Vein endothelial cell (primary cell): ENCODE results near the gene MEPCE. TPM values are rescaled to one million over a fixed set of nuclear protein-coding genes. Genes with fewer than 3 reads are reported as not detected.

Experiments
- total RNA-seq: library from RNA; depleted of rRNA; stranded (reverse); fragments of >200 nt; gene quantifications from 2 replicates; pipeline ENCODE4 v1.2.3, GENCODE V29; 2012

The MEPCE gene, protein sequence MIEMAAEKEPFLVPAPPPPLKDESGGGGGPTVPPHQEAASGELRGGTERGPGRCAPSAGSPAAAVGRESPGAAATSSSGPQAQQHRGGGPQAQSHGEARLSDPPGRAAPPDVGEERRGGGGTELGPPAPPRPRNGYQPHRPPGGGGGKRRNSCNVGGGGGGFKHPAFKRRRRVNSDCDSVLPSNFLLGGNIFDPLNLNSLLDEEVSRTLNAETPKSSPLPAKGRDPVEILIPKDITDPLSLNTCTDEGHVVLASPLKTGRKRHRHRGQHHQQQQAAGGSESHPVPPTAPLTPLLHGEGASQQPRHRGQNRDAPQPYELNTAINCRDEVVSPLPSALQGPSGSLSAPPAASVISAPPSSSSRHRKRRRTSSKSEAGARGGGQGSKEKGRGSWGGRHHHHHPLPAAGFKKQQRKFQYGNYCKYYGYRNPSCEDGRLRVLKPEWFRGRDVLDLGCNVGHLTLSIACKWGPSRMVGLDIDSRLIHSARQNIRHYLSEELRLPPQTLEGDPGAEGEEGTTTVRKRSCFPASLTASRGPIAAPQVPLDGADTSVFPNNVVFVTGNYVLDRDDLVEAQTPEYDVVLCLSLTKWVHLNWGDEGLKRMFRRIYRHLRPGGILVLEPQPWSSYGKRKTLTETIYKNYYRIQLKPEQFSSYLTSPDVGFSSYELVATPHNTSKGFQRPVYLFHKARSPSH
- total RNA-seq, result 43.3 and 59.4 TPM in 2 replicates

DNA sequence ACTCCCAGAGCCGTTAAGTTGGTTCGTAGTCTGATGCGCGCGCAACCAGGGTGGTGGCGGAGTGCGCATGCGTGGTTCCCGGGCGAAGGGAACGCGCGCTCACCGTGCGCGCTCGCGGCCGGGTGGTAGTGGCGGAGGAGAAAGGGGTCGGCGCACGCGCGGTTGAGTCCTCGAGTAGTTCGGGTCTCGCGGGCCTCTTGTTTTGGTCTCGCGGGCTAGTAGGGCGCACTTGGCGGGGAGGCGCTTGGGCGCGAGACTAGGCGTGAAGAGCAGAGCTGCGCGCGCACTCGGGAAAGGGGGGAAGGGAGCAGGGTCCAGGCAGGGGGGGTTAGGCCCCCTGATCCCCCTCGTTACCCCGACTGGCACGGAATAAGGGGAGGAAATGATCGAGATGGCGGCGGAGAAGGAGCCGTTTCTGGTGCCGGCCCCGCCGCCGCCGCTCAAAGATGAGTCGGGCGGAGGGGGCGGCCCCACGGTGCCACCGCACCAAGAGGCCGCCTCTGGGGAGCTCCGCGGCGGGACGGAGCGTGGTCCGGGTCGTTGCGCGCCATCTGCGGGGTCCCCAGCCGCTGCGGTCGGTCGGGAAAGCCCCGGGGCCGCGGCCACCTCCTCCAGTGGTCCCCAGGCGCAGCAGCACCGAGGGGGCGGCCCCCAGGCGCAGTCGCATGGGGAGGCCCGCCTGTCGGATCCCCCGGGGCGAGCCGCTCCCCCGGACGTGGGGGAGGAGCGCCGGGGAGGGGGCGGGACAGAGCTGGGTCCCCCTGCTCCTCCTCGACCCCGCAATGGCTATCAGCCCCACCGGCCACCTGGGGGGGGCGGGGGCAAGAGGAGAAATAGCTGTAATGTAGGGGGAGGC lies at the start of gene MEPCE:
Gene MEPCE (plus strand): TSS at position 195 of the 856 bp plus-strand sequence. CDS start 188 bp downstream, at position 383.

DNA sequence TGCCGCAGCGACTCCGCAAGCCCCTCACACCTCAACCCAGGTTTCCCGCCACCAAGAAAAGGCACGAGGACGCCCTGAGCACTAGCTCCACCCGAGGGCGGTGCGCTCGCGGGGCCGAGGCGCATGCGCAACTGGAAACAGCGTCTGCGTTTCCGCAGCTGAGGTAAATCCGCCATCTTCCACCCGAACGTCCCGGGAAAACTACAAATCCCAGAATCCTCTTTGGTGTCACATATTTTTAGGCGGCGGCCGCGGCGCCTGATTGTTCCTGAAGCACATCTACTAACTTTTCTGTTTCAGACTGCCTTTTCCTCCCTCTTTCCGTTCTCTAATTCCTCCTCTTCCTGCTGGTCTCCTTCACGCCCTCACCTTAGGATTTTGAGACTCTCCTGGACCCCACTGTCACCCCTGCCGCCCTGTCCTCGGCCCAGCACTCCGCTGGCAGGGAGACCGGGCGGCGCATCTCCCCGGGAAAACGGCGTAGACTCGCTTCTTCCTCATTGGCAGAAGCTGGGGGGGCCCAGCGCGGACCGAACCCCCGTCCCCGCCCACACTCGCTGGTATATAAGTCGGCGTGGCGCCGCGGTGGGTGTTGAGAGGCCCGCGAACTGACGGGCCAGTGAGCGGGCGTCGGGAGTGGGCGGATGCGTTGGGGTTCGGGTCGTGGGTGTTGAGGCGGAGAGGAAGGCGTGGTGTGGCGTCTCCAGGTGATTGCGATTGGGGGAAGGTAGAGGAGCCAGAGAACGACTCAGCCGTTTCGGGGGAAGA lies 1.2 kb upstream of the MEPCE start, which contains the start of gene ZCWPW1:
Gene ZCWPW1 (minus strand): TSS at position 505 of the 768 bp plus-strand sequence. CDS start 8,054 bp downstream, outside the sequence.

DNA sequence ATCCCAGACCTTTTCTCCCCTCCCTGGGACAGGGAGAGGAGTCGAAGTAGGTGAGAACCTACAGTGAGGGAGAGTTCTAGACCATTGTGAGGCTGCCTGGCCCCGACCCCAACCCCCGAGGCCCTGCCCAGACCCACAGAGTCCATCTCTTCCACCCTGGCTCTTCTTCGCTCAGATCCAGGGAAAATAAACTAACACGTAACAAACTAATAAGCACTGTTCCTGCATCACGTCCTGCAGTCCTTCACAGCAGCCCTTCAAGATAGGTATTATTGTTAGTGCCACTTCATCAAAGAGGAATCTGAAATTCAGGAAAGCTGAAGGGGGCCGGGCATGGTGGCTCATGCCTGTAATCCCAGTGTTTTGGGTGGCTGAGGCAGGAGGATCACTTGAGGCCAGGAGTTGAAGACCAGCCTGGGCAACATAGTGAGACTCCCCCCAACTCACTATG lies 34.6 kb downstream of the MEPCE start, which contains the start of gene SPACDR:
Gene SPACDR (minus strand): TSS at position 51 of the 451 bp plus-strand sequence. CDS start 235 bp downstream, outside the sequence.

DNA sequence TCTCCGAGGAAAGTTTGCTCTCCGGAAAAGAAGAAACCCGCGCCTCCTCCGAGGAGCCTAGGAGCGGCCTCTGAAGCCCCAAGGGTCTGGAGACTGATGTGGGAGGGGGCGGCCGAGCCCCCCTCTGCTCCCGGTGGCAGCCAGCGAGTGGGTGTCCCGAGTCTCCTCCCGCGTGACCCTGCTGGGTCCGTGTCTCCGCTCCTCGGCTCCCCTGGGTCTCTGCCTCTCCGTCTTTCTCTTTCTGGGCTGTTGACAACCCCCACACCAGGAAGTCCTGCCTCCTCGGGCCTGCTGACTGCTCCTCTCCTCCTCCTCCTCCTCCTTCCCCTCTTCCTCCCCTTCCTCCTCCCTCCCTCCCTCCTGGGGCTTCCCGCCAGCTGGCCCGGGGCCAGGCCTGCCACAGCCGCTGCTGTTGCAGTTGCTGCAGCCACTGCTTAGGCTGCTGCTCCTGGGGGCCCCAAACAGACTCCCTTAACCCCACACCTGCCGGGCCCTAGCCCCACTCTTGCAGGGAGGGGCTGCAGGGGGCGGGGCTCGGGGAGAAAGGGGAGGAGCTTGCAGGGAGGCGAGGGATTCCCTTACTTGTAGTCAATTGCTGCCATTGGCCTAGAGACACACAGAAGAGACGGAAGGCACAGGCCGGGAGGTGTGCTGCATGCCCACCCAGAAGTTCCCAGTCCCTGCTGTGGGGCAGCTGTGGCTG lies 49.5 kb downstream of the MEPCE start, which contains the start of gene TSC22D4:
Gene TSC22D4 (minus strand): TSS at position 257 of the 703 bp plus-strand sequence. CDS start 1,176 bp downstream, outside the sequence.

Other genes starting within 250 kb of the MEPCE start
- not detected in 2 replicates for gene PVRIG, start 209.9 kb upstream of the MEPCE start, total RNA-seq
- gene SPDYE3, start 122.1 kb upstream of the MEPCE start, total RNA-seq, result not detected in 2 replicates
- 15.7 and 24.2 TPM in 2 replicates for gene PILRB, start 71.7 kb upstream of the MEPCE start, total RNA-seq
- 0.38 and 0.65 TPM in 2 replicates for gene PILRA, start 56.3 kb upstream of the MEPCE start, total RNA-seq
- gene ZCWPW1, start 1.1 kb upstream of the MEPCE start, total RNA-seq, result 0.29 and 0.98 TPM in 2 replicates
- gene PPP1R35, start 6.7 kb downstream of the MEPCE start, total RNA-seq, result 10.6 and 21.9 TPM in 2 replicates
- gene SPACDR, start 34.4 kb downstream of the MEPCE start, total RNA-seq, result 0.33 and 0.48 TPM in 2 replicates
- gene TSC22D4, start 49.4 kb downstream of the MEPCE start, total RNA-seq, result 45.5 and 51.3 TPM in 2 replicates
- gene NYAP1, start 54.1 kb downstream of the MEPCE start, total RNA-seq, result 4.0 and 4.6 TPM in 2 replicates
- gene AGFG2, start 109.4 kb downstream of the MEPCE start, total RNA-seq, result 49.3 and 52.9 TPM in 2 replicates
- not detected in 2 replicates for gene SAP25, start 144.1 kb downstream of the MEPCE start, total RNA-seq
- gene LRCH4, start 156.3 kb downstream of the MEPCE start, total RNA-seq, result 21.2 and 24.6 TPM in 2 replicates
- gene FBXO24, start 156.5 kb downstream of the MEPCE start, total RNA-seq, result 0.19 and 0.65 TPM in 2 replicates
- gene PCOLCE, start 172.5 kb downstream of the MEPCE start, total RNA-seq, result 0.38 and 1.6 TPM in 2 replicates
- gene MOSPD3, start 182.7 kb downstream of the MEPCE start, total RNA-seq, result 12.0 and 14.4 TPM in 2 replicates
- gene TFR2, start 211.7 kb downstream of the MEPCE start, total RNA-seq, result under 0.01 and 0.38 TPM in 2 replicates
- gene ACTL6B, start 226.6 kb downstream of the MEPCE start, total RNA-seq, result not detected in 2 replicates
- gene GNB2, start 243.9 kb downstream of the MEPCE start, total RNA-seq, result 122 and 150 TPM in 2 replicates